ENCODE data around the gene RPP14. TPM values are rescaled to one million over a fixed set of nuclear protein-coding genes. Genes with fewer than 3 reads are reported as not detected.
"Not testable (repeated sequence)": the region's sequence is repeated elsewhere in the genome, so short reads cannot be mapped to it uniquely, and the experiment has no call there.

Gene RPP14
- polyA plus RNA-seq, 6 donors from 2014 or later = 4.5 to 8.7 (median 6.9) TPM

DNA sequence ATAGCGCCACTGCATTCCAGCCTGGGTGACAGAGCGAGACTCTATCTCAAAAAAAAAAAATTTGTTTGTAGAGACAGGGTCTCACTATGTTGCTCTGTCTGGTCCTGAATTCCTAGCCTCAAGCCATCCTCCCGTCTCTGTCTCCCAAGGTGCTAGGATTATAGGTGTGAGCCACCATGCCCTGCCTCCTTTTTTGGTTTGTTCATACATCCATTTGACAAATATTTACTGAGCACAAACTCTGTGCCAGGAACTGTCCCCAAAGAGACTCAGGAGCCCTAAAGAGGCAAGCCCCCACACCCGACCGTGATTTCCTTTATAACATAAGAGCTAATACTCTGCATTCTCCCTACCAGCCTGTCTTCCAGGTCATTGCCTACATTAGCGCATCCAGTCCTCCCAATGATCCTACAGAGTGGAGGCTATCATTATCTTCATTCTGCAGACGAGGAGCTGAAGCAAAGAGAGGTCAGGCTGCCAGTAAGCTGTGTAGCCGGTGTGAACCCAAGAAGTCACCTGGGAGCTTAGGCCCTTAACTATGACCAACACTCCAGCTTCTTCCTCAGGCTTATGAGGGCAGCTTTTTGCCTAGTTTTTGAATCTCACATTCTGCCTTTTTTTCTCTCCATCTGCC is 20.3 kb downstream of the RPP14 start:
- Mint-ChIP-seq H3K27me3 (no peaks in the 10 kb centered on the region), H3K27ac (peak overlapping the region; percentile 24 to 83 (median 70)), H3K9me3 (no peaks in the 10 kb centered on the region), H3K4me1 (peaks cover 21 to 44% (median 34%) of the 10 kb centered on the region in 3 donors), H3K36me3 (no peaks in the 10 kb centered on the region), H3K4me3 (peak overlapping the region in 3 of 8 donors; percentile 36 to 66 (median 62))
- DNase-seq (no peak), ATAC-seq (ENCODE audit: low read depth in 2 of 2) (no peak)

DNA sequence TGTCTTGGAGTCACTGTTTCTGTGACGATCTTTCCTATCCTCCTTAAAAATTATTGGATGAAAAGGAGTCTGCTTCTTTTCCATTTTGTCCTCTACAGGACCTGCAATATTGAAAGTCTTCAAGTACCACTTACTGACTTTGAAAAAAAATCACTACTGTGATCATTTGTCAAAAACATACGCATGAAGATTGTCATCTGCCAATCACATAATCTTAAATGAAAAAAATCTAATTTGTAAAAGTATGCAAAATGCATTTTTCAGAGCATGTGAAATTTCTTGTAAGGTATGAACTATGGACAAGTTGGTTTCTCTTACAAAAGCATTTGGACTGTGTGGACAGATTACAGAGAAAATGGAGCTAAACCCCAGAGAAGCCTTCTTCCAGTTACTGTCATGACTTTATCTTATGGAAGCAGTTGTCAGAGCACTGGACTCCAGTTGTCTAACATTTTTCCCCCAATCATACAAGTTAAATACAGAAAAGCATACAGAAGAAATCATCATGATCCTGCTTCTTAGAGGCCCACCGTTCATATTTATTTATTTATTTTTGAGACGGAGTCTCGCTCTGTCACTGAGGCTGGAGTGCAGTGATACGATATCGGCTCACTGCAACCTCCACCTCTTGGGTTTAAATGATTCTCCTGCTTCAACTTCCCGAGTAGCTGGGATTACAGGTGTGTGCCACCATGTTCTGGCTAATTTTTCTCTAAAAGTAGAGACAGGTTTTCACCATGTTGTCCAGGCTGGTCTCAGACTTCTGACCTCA is 23.3 kb downstream of the RPP14 start:
- Mint-ChIP-seq H3K4me3 (peak overlapping the region in 1 of 8 donors; percentile 27), H3K27me3 (no peaks in the 10 kb centered on the region), H3K27ac (no peak overlapping the region), H3K36me3 (no peaks in the 10 kb centered on the region), H3K4me1 (peaks cover 27 to 46% (median 38%) of the 10 kb centered on the region in 3 donors), H3K9me3 (no peaks in the 10 kb centered on the region)
- DNase-seq (no peak), ATAC-seq (ENCODE audit: low read depth in 2 of 2) (no peak)

DNA sequence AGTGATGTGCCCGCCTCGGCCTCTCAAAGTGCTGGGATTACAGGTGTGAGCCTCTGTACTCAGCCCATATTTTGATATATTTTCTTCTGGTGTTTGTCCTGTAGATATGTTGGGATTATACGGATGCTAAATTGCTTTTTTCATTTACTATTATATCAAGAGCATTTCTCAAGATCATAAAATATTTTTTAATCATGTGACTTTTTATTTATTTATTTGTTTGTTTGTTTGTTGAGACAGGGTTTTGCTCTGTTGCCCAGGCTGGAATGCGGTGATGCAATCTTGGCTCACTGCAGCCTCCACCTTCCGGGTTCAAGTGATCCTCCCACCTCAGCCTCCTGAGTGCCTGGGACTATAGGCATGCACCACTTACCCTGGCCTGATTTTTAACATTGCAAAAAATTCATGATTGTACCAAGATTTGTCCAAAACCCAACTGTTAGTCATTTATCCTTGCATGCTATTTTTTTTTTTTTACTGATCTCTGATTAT is 23.9 kb downstream of the RPP14 start:
- peak overlapping the region in 1 of 8 donors; percentile 84 for H3K4me3 Mint-ChIP-seq
- H3K36me3 Mint-ChIP-seq = no peaks in the 10 kb centered on the region
- H3K27ac Mint-ChIP-seq = no peak overlapping the region
- H3K9me3 Mint-ChIP-seq = no peaks in the 10 kb centered on the region
- DNase-seq (no peak), ATAC-seq (ENCODE audit: low read depth in 2 of 2) (no peak)
- no peaks in the 10 kb centered on the region for H3K27me3 Mint-ChIP-seq
- peaks cover 28 to 47% (median 40%) of the 10 kb centered on the region in 3 donors for H3K4me1 Mint-ChIP-seq

- H3K27me3 Mint-ChIP-seq = no peaks in the 10 kb centered on the region
- ATAC-seq (ENCODE audit: low read depth in 2 of 2) (no peak), DNase-seq (no peak)
- peaks cover 38 to 46% (median 41%) of the 10 kb centered on the region in 3 donors for H3K4me1 Mint-ChIP-seq
- H3K27ac Mint-ChIP-seq = peak overlapping the region in 2 of 6 donors; percentile 36 to 40
- H3K36me3 Mint-ChIP-seq = peaks cover 0 to 6% of the 10 kb centered on the region in 2 donors
- peak overlapping the region; percentile 35 to 99 (median 84) for H3K4me3 Mint-ChIP-seq
- no peaks in the 10 kb centered on the region for H3K9me3 Mint-ChIP-seq
Measured at GRCh38 chr3:58331593-58332152, 25.6 kb downstream of the RPP14 start.

DNA sequence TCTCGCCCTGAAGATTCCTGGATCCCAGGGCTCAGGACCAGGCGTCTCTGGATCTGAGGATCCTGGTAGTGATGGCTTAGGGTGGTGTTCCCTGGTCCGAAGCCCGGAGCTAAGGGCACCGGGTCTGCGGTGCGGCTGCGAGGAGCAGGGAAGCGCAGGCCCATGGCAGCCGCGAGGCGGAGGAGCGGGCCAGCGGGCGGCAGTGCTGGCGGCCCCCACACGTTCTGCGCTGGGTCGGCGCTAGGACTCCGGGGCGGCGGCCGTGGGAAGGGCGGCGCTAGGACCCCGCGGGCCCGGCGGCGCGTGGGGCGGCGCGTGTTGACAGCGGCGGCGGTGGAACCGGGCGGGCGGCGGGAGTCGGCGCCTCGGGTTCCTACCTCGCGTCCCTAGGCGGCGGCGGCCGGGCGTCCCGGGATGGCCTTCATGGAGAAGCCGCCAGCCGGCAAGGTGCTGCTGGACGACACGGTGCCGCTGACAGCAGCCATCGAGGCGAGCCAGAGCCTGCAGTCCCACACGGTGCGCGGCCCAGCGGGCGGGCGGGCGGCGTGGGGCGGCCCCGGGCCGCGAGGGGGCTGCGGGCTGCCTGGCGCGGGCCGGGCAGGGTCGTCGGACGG is 26.6 kb downstream of the RPP14 start, which contains the start of gene PXK:
Gene PXK (plus strand): TSS at position 318 of the 614 bp plus-strand sequence. CDS start 97 bp downstream, at position 415.
- DNase-seq (peak; percentile 80), ATAC-seq (ENCODE audit: low read depth in 2 of 2) (peak; percentile 82 to 86)
- Mint-ChIP-seq H3K27me3 (no peaks in the 10 kb centered on the region), H3K4me1 (peaks cover 34 to 55% (median 41%) of the 10 kb centered on the region in 3 donors), H3K9me3 (peaks cover 0 to under 1% (median 0%) of the 10 kb centered on the region in 7 donors), H3K27ac (peak within 1 kb of the TSS; percentile 78 to 100 (median 96)), H3K4me3 (peak within 1 kb of the TSS; percentile 98 to 100 (median 100)), H3K36me3 (peaks cover 0 to 6% of the 10 kb centered on the region in 2 donors)

- ATAC-seq (ENCODE audit: low read depth in 2 of 2) (peak; percentile 74 to 78), DNase-seq (peak; percentile 57)
- H3K4me1 Mint-ChIP-seq = peaks cover 34 to 63% (median 41%) of the 10 kb centered on the region in 3 donors
- no peaks in the 10 kb centered on the region for H3K27me3 Mint-ChIP-seq
- H3K36me3 Mint-ChIP-seq = peaks cover 0 to 6% of the 10 kb centered on the region in 2 donors
- H3K9me3 Mint-ChIP-seq = peaks cover 0 to 4% (median 0%) of the 10 kb centered on the region in 7 donors
- peak overlapping the region; percentile 78 to 100 (median 96) for H3K27ac Mint-ChIP-seq
- H3K4me3 Mint-ChIP-seq = peak overlapping the region; percentile 98 to 100 (median 100)
Measured at GRCh38 chr3:58333206-58334012, 27.4 kb downstream of the RPP14 start.

DNA sequence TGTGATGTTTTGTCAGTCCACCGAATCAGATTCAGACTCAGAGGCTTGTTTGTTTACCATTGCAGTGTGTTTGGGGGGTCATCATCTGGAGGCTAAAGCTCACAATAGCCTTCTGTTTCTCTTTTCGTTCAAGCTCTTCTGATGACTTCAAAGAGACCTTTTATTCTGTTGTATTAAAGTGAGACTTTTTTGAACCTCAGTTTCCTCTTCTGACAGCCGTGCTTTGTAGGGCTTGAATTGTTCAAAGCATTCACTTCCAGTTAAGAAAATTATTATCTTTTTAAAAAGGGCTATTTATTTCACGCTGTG is 27.9 kb downstream of the RPP14 start:
- peak overlapping the region; percentile 98 to 100 (median 100) for H3K4me3 Mint-ChIP-seq
- H3K27me3 Mint-ChIP-seq = no peaks in the 10 kb centered on the region
- H3K36me3 Mint-ChIP-seq = peaks cover 0 to 9% of the 10 kb centered on the region in 2 donors
- DNase-seq (no peak), ATAC-seq (ENCODE audit: low read depth in 2 of 2) (no peak)
- peaks cover 0 to 9% (median 1%) of the 10 kb centered on the region in 7 donors for H3K9me3 Mint-ChIP-seq
- H3K27ac Mint-ChIP-seq = peak overlapping the region; percentile 64 to 100 (median 96)
- H3K4me1 Mint-ChIP-seq = peaks cover 34 to 68% (median 45%) of the 10 kb centered on the region in 3 donors

- H3K4me3 Mint-ChIP-seq = peak overlapping the region; percentile 98 to 100 (median 100)
- H3K27me3 Mint-ChIP-seq = no peaks in the 10 kb centered on the region
- no peak for ATAC-seq (ENCODE audit: low read depth in 2 of 2)
- H3K36me3 Mint-ChIP-seq = peaks cover 0 to 14% of the 10 kb centered on the region in 2 donors
- H3K9me3 Mint-ChIP-seq = peaks cover 0 to 12% (median 2%) of the 10 kb centered on the region in 7 donors
- H3K27ac Mint-ChIP-seq = peak overlapping the region; percentile 84 to 100 (median 96)
- peaks cover 38 to 74% (median 50%) of the 10 kb centered on the region in 3 donors for H3K4me1 Mint-ChIP-seq
- DNase-seq = no peak
Measured at GRCh38 chr3:58334506-58334884, 28.4 kb downstream of the RPP14 start.

DNA sequence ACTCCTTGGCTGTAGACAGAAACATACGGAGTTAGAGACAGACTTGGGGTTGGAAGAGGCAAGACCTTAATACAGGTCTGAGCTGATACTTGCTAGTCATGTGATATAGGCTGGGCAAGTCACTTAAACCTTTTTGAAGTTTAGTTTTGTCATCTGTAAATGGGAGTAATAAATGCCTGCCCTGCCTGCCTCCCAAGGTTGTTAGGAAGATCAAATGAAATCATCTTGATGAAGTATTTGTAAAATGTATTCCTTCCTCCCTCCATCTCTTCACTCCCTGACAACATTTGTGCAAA is 29.6 kb downstream of the RPP14 start:
- peaks cover 0 to 15% of the 10 kb centered on the region in 2 donors for H3K36me3 Mint-ChIP-seq

DNA sequence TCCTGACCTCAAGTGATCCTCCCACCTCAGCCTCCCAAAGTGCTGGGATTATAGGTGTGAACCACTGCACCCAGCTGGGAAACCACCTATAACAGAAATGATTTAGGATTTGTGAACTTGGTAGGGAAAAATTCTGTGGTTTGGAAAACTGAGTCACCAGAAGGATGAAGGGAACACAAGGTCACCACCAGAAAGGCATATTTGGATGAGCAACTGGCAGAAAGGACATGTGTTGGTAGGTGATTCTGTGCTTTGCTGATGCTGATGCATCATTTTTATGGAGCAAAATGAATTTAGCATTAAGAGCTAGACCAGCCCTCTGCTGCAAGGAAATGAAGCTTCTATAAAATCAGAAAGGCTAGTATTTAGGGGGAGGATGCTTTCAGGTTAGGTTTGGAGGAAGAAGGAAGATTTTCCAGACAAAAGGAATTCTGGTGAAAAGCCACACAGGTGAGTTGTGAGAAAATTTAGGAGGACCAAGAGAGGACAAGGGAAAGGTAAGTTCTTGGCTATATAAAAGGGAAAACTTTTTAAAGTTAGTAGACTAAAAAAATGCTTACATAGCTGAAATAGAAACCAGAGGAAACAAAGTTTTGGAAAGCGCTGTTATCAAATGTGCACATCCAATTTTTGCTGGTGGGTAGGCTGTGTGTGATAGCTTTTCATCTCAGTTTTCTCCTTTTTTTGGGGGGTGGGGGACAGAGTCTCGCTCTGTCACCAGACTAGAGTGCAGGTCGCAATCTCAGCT is 30.3 kb downstream of the RPP14 start:
- Mint-ChIP-seq H3K27me3 (no peaks in the 10 kb centered on the region), H3K36me3 (peaks cover 0 to 20% of the 10 kb centered on the region in 2 donors), H3K27ac (peak overlapping the region; percentile 36 to 96 (median 79)), H3K4me3 (peak overlapping the region; percentile 52 to 100 (median 76)), H3K4me1 (peaks cover 44 to 80% (median 59%) of the 10 kb centered on the region in 3 donors), H3K9me3 (peaks cover 0 to 12% (median 2%) of the 10 kb centered on the region in 7 donors)
- no peak for ATAC-seq (ENCODE audit: low read depth in 2 of 2)
- no peak for DNase-seq

More for the DNA sequence above, 29.6 kb downstream of the RPP14 start:
- ATAC-seq (ENCODE audit: low read depth in 2 of 2) (no peak), DNase-seq (no peak)
- H3K27ac Mint-ChIP-seq = peak overlapping the region; percentile 58 to 100 (median 96)
- H3K27me3 Mint-ChIP-seq = no peaks in the 10 kb centered on the region
- H3K4me3 Mint-ChIP-seq = peak overlapping the region; percentile 98 to 100 (median 100)
- H3K4me1 Mint-ChIP-seq = peaks cover 39 to 78% (median 52%) of the 10 kb centered on the region in 3 donors
- peaks cover 0 to 12% (median 2%) of the 10 kb centered on the region in 7 donors for H3K9me3 Mint-ChIP-seq

- no peak for DNase-seq
- H3K36me3 Mint-ChIP-seq = peaks cover 0 to 20% of the 10 kb centered on the region in 2 donors
- H3K27me3 Mint-ChIP-seq = no peaks in the 10 kb centered on the region
- peaks cover 0 to 12% (median 2%) of the 10 kb centered on the region in 7 donors for H3K9me3 Mint-ChIP-seq
- no peak for ATAC-seq (ENCODE audit: low read depth in 2 of 2)
- H3K27ac Mint-ChIP-seq = peak overlapping the region in 5 of 6 donors; percentile 24 to 96 (median 82)
- H3K4me1 Mint-ChIP-seq = peaks cover 39 to 81% (median 53%) of the 10 kb centered on the region in 3 donors
- H3K4me3 Mint-ChIP-seq = peak overlapping the region in 6 of 8 donors; percentile 29 to 100 (median 82)
Measured at GRCh38 chr3:58337190-58337589, 31.1 kb downstream of the RPP14 start.

DNA sequence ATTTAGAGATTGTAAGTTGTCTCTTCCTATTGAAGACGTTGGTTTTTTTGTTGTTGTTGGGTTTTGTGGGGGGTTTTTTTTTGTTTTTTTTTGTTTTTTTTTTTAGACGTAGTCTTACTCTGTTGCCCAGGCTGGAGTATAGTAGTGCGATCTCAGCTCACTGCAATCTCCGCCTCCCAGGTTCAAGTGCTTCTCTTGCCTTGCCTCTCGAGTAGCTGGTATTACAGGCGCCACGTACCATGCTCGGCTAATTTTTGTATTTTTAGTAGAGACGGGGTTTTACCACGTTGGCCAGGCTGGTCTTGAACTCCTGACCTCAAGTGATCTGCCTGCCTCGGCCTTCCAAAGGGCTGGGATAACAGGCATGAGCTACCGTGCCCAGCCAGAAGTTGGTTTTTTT is 33.1 kb downstream of the RPP14 start:
- DNase-seq, H3K27me3 Mint-ChIP-seq: not testable (repeated sequence)
- ATAC-seq (ENCODE audit: low read depth in 2 of 2) = peak; percentile 36 to 37
- H3K9me3 Mint-ChIP-seq = peaks cover 0 to 12% (median 2%) of the 10 kb centered on the region in 7 donors
- peak overlapping the region; percentile 88 to 97 (median 96) for H3K27ac Mint-ChIP-seq
- peak overlapping the region; percentile 16 to 89 (median 84) for H3K4me3 Mint-ChIP-seq
- H3K36me3 Mint-ChIP-seq = peaks cover 5 to 20% of the 10 kb centered on the region in 2 donors
- peaks cover 49 to 91% (median 59%) of the 10 kb centered on the region in 3 donors for H3K4me1 Mint-ChIP-seq

All from naive B cell (primary cell).